GM12874 (cell line): ENCODE measurements around the gene SETD2.

Experiments
- CTCF ChIP-seq: IDR thresholded peaks from 2 replicates; pipeline ENCODE4 v1.5.1; 2011; ENCODE audit warnings: low read depth, mild to moderate bottlenecking, control low read depth, low read length, moderate library complexity; ENCODE audit not compliant: insufficient read depth

The SETD2 gene

GRCh38 chr3:47034868-47035489 is 128.9 kb downstream of the SETD2 start:
- no peak for TF ChIP-seq CTCF

- no peak for TF ChIP-seq CTCF
These were observed 135.2 kb downstream of the SETD2 start for GRCh38 chr3:47028667-47029066.

GRCh38 chr3:47028146-47028545 is 135.8 kb downstream of the SETD2 start:
- no peak for TF ChIP-seq CTCF

GRCh38 chr3:47024932-47025331 is 139.0 kb downstream of the SETD2 start:
- TF ChIP-seq CTCF: no peak

- TF ChIP-seq CTCF: no peak
These were observed 141.3 kb downstream of the SETD2 start for GRCh38 chr3:47022641-47023071.

GRCh38 chr3:47020311-47020710 is 143.6 kb downstream of the SETD2 start:
- TF ChIP-seq CTCF: no peak

GRCh38 chr3:47019201-47019600 is 144.7 kb downstream of the SETD2 start:
- no peak for TF ChIP-seq CTCF
